AG20443 (cell line): ENCODE measurements around the gene CD300A.

ENCODE experiments used
- DNase-seq: peaks from one replicate; pipeline ENCODE4 v3.0.0; 2012; ENCODE audit warnings: low spot score, mixed read lengths

CD300A gene

GRCh38 chr17:74466111-74466827 lies at the start of gene CD300A:
Gene CD300A (plus strand): TSS chr17:74466634. CDS start chr17:74466704, 70 bp downstream.
- DNase-seq = no peak

DNA sequence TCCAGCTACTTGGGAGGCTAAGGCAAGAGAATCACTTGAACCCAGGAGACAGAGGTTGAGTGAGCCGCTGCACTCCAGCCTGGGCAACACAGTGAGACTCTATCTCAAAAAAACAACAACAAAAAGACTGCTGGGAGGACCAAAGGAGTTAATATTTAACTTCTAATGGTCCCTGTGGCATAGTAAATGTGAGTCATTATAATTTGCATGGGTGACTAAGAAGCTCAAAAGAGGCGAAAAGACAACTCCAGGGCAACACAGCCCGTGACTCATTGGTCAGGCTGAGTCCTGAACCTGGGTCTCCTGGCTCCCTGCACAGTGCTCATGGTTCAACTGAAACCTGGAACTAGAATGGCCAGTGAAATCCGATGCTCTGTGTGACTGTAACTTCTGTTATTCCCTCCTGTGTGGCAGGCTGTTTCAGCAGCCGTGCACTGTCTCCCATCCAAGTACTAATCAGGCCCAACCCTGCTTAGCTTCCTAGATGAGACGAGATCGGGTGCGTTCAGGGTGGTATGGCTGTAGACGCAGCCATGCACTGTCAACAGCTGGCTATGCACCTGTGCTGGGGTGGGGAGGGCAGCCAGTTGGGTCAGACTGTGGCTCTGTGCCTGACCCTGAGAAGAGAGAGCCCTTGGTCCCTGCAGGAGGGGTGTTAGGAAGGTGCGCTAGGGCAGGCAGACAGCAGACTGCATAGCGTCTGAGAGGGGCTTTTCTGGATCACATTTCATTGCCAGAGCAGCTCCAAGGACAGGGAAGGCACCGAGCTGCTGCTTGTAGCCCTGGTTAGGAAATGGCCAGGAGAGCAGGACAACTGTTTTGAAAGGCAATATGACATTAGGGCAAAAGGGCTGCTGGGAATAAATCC lies 49.0 kb upstream of the CD300A start:
- DNase-seq = peak; percentile 51

DNA sequence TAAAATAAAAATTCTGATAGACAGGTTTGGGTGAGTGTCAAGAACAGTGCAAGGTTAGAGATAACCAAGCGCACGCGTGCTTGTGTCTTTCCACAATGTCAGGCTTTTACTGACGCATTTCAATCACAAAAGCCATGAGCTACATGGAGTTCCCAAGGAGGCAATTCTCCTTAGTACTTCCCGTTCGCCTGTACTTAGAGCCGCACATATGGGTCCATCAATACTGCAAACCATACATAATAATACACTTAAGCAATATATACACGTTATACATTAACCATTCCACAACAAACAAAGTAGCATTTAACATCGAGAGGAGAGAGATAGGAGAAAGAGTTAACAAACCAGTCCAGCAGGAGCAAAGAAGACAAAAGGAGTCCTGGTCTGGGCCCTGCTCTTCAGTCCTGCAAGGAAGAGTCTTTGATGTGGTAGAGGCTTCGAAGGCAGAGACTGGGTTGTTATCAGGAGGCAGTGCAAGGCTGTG lies 46.5 kb upstream of the CD300A start:
- no peak for DNase-seq

DNA sequence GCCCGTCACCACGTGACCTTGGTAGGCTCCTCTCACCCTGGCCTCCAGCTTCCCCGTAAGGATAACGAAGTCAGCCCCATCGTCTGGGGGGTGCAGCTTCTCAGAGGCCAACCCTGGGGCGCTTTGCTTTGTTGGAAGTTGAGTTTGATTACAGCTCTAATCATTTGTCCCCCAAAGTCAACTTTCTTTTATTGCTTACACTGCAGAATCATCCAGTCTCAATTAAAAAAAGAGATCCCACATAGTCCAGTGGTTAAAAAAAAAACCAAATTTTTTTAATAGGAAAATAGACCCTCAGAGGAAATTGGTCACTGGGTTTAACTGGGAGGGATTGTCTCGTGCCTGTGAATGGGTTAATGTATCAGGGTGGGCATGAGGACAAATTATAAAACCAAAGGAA lies 42.3 kb upstream of the CD300A start:
- DNase-seq = no peak

GRCh38 chr17:74424657-74425056 lies 41.8 kb upstream of the CD300A start:
- no peak for DNase-seq

DNA sequence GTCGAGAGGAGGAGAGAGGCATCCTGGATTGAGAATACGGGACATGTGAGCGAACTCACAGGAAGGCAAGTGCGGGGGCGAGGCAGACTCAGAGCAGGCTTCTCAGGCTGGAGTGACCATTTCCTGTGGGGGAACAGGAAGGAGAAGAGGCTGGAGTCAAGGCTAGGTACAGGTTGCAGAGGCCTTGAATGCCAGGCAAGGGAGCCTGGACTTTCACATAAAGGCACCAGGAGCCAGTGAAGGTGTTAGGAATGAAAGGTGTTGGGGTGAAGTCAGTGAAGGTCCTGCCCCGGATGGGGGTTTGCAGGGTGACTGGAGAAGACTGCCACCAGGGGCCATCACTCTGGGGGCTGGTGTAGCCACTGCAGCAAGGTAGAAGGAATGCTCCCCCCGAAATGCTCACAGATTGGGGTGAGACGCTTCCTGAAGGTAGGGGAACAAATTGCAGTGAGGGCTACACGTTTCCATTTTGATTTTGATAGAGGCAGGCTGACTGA lies 39.8 kb upstream of the CD300A start:
- DNase-seq = no peak

DNA sequence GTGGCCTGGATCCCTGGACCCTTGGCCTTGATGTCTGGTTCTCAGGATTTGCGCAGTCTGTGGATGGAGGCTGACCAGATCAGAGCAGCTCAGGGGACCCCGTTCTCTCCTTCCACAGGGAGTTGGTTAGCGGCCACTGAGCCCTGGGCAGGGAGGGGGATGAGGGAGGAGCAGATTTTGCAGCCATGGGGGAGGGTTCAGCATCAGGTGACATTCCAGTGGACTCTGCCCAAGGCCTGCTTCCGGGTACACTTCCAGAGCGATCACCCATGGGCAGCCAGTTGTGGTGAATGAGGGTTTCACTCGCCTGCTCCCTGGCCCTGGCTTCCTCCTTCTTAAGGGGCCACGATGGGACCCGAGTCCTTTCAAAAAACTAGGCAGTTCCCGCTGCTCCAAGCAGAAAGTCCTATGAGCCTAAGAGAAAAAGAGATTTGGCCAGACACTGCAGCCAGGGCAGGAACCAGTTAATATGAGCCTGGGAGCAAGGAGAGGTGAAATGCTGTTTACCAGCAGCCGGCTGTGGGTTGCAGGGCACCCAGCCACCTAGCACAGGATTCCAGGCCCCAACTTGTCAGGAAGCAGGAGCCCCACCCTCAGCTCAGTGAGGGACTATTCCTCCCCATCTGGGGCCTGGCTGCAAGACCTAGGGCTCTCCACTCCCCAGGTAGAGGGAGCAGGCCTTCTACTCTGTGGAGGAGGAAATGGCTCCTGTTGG lies 39.2 kb upstream of the CD300A start:
- DNase-seq = no peak

DNA sequence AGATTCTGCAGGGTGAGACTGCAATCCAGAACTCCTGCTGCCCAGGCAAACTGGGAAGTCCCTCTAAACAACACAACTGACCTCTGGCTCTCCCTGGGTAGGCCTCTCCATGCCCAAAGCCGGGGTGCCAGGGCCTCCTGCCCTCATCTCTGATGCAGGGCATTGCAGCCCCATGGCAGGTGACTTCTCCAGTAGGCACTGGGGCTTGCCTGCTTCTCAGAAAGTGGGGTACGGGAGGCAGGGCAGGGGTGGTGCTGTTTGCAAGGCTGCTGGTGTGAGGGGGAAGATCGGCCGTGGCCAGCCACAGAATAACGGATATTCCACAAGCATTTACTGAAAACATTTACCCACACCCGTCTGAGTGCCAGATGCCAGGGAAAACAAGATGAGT lies 38.7 kb upstream of the CD300A start:
- no peak for DNase-seq

GRCh38 chr17:74429604-74430384 lies 36.6 kb upstream of the CD300A start:
- DNase-seq = no peak

DNA sequence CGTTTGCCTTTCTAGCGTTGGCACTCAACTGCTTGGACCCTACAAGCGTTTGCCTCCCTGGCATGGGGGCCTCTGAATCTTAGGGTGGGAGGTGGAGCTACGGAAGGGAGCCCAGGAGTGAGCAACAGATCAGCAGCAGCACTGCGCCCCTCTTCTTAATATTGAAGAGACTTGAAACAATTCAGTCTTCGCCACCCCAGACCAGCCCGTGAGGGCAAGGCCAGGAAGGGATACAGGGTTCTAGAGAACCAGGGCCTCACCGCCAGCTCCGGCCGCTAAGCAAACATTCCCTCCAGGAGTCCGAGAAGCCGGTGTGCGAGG lies 36.1 kb upstream of the CD300A start:
- no peak for DNase-seq

DNA sequence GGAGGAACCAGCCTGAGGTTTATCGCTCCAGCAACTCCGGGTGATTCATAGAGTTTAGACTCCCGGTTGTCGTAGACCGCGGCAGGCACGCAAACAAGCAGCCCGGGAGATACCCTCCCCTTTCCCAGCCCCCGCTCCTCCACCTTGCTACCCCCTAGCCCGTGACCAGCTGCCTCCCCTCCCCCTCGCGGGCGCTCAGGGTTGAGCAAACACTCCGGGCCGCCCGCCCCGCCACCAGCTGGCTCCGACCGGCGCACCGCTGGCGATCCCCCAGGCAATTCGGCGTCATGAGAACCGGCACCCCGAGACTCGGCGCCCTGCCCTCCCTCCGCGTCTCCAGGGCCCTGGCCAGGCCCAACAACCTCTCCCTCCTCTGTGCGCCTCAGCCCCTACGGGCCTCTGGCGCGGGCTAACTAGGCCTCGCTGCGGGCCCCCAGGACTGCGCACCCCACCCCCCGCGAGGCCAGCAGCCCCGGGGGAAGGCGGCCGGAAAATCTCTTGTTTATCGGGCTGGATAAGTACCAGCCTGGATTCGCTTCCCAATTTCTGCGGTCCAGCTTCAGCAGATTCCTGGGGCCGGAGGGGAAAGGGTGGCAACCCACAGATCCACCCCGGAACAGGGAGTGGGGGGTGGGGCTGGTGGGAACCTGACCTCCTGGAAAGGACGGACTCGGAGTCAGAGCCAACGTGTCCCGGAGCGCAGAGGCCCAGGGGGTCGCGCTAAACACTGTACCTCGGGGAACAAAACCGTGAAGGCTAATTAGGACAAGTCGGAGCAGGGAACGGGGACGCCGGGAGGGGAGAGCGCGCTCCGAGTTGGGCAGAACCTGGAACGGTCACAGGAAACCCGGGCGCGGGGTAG lies 35.5 kb upstream of the CD300A start:
- DNase-seq = peak; percentile 78

DNA sequence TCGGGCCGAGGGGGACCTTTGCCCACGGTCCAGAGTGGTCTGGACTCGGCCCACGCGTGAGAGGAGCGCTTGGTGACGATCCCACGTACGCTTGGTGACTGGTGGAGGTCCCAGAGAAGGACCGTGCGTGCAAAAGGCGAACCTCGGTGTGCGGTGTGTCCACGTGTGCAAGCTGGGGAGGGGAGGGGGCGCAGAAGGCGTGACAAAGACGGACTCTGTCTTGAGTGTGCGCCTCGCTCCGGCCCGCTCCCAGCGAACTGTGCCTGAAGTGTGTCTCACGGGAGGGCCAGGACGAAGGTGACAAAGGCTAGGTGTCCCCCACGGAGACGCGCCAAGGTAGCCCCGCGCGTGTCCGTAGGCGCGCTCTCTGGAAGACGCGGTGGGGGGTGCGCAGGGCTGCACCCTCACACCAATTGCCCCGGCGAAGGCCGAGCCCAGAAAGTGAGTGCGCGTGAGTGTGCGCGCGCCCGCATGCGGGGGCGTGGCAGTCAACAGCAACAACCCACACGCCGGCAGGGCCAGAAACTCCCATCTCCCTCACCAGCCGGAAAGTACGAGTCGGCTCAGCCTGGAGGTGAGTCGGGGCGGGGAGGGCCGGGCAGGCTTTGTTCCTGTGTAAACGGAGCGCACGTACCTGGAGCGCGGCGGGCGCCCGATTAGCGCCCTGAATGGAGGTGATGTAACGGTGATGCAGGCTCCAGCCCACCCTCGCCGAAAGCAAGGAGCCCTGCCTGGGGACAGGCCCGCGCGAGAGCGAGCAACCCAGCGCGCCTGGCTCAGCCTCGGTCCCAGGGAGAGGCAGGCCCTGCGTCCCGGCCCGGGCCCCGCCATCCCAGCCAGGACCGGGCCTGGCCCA lies 34.6 kb upstream of the CD300A start, which contains the start of gene GPRC5C:
Gene GPRC5C (plus strand): TSS at position 521 of the 856 bp plus-strand sequence. CDS start 7,689 bp downstream, outside the sequence.
- peak; percentile 44 for DNase-seq

GRCh38 chr17:74432424-74432690 lies 34.1 kb upstream of the CD300A start:
- DNase-seq = no peak

DNA sequence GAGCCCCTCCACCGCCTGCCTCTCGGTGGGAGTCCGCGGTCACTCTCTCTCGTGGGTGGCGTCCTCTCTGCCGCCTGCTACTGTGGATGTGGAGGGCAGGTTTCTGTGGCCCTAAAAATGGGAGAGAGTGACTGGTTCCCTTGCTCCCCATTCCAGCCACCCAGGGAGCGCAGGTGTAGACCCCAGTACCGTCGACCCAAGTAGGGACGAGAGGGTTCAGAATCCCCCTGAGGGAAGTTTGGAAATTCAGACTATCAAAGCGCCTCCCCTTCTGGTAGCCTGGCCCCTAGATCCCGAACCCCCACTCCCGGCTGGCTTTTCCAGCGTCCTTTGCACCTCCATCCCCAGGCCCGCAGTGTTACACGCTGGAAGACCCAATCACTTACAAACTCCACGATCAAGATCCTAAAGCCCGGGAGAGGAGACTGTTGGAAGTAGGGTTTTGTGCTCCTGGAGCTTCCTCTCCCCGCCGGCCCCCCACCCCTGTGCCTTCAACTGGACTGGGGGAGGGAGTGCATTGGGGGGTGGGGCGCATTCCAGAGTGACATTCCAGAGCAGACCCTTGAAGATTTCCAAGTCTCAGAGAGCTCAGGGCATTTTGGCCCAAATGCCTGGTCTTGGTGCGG lies 33.6 kb upstream of the CD300A start:
- DNase-seq = no peak

GRCh38 chr17:74433421-74434121 lies 32.9 kb upstream of the CD300A start:
- DNase-seq = no peak

GRCh38 chr17:74435775-74436359 lies 30.6 kb upstream of the CD300A start:
- no peak for DNase-seq

- no peak for DNase-seq
Measured at GRCh38 chr17:74437702-74438101, 28.7 kb upstream of the CD300A start.
